Measurements from ENCODE around the gene FMNL2. TPM values are rescaled to one million over a fixed set of nuclear protein-coding genes. Genes with fewer than 3 reads are reported as not detected.

Gene FMNL2
- total and polyA plus RNA-seq, 2 of the 4 experiments (the other 2 are of a cell fraction) = 10.9 to 11.4 TPM

DNA sequence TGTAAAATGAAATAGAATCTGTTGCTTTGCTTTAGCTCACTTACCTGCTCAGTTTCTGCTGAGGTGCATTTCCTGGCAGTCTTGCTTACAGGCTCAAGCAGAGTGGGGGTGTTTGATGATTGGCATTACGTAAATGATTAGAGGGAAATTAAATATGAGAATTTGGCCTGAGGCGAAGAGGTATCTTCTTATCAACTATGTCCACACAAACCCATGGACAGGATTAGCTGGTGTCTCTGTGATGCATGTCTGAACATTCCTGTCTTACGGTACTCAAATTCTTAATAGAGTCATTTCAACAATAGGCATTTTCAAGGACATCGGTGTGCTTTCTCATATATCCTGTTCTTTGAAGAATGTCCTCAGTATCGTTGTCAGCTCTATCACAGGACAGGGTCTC, 280.2 kb downstream of the FMNL2 start:
- DNase-seq = no peak

More for the DNA sequence above, 280.2 kb downstream of the FMNL2 start:
- ATAC-seq (ENCODE audit: low read depth) = no peak
- H3K4me2 ChIP-seq (ENCODE audit: low read depth, low read length) = no peak overlapping the region
- no peaks in the 10 kb centered on the region for H4K20me1 ChIP-seq (ENCODE audit: insufficient read depth, low read length)
- no peak overlapping the region for H2AK5ac ChIP-seq (ENCODE audit: low read depth, low read length)
- H3K18ac ChIP-seq (ENCODE audit: low read depth, low read length) = no peak overlapping the region
- intact Hi-C loops (cut with micrococcal nuclease) = no loop called here
- H3K9me1 ChIP-seq (ENCODE audit: insufficient read depth, low read length) = peaks cover 3% of the 10 kb centered on the region; the same call in 1 of the 2 replicates
- dilution Hi-C loops (cut with HindIII; ENCODE audit: low sequenced_read_pairs, unreplicated experiment) = no loop called here
- peaks cover 5% of the 10 kb centered on the region for H3K4me1 ChIP-seq (ENCODE audit: control insufficient read depth, insufficient read depth, low read length)
- TF ChIP-seq, protein P1, sequence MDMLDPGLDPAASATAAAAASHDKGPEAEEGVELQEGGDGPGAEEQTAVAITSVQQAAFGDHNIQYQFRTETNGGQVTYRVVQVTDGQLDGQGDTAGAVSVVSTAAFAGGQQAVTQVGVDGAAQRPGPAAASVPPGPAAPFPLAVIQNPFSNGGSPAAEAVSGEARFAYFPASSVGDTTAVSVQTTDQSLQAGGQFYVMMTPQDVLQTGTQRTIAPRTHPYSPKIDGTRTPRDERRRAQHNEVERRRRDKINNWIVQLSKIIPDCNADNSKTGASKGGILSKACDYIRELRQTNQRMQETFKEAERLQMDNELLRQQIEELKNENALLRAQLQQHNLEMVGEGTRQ (IDR thresholded peaks at IDR 0.05; ENCODE audit: low read depth, low read length) = no peak
- TF ChIP-seq, protein P2, sequence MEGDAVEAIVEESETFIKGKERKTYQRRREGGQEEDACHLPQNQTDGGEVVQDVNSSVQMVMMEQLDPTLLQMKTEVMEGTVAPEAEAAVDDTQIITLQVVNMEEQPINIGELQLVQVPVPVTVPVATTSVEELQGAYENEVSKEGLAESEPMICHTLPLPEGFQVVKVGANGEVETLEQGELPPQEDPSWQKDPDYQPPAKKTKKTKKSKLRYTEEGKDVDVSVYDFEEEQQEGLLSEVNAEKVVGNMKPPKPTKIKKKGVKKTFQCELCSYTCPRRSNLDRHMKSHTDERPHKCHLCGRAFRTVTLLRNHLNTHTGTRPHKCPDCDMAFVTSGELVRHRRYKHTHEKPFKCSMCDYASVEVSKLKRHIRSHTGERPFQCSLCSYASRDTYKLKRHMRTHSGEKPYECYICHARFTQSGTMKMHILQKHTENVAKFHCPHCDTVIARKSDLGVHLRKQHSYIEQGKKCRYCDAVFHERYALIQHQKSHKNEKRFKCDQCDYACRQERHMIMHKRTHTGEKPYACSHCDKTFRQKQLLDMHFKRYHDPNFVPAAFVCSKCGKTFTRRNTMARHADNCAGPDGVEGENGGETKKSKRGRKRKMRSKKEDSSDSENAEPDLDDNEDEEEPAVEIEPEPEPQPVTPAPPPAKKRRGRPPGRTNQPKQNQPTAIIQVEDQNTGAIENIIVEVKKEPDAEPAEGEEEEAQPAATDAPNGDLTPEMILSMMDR (conservative IDR thresholded peaks at IDR 0.05; ENCODE audit: low read depth, low read length) = no peak
- no peak for TF ChIP-seq MXI1 (IDR thresholded peaks at IDR 0.05; ENCODE audit: borderline replicate concordance, low read depth, low read length)
- TF ChIP-seq FOS (IDR thresholded peaks at IDR 0.05; ENCODE audit: low read depth, low read length) = no peak
- no peak for TF ChIP-seq RFX5 (IDR thresholded peaks at IDR 0.05; ENCODE audit: low read depth, low read length)
- no peak for TF ChIP-seq RAD21 (IDR thresholded peaks at IDR 0.05; ENCODE audit: low read length)
- TF ChIP-seq SMC3 (IDR thresholded peaks at IDR 0.05; ENCODE audit: low read depth, low read length) = no peak
- no peak for TF ChIP-seq CHD1 (IDR thresholded peaks at IDR 0.05; ENCODE audit: low read depth, low read length)
- no peak for TF ChIP-seq NFE2L2 (IDR thresholded peaks at IDR 0.05; ENCODE audit: low read depth, low read length)
- no peak for TF ChIP-seq CEBPB (IDR thresholded peaks at IDR 0.05; ENCODE audit: low read depth, low read length)
- no peaks in the 10 kb centered on the region for H3K27me3 ChIP-seq (ENCODE audit: control insufficient read depth, insufficient read depth, low read length)
- no peak overlapping the region for H3K56ac ChIP-seq (ENCODE audit: extremely low read depth, insufficient read depth, low read length)
- no peaks in the 10 kb centered on the region for H3K79me1 ChIP-seq (ENCODE audit: low read depth in 1 of 2, low read length in 2 of 2)
- no peak overlapping the region for H2BK20ac ChIP-seq (ENCODE audit: low read depth, low read length)
- no peak overlapping the region for H2BK5ac ChIP-seq (ENCODE audit: low read depth, low read length, poor library complexity, severe bottlenecking)
- no peak overlapping the region for H3K4ac ChIP-seq (ENCODE audit: low read depth, low read length)
- no peak overlapping the region for H4K8ac ChIP-seq (ENCODE audit: low read depth in 2 of 2, low read length in 2 of 2)
- H4K91ac ChIP-seq (ENCODE audit: insufficient read depth, low read depth, low read length) = no peak overlapping the region
- WGBS, 2 experiments (ENCODE audit: extremely low coverage in 2 of 2, insufficient read length in 1 of 2) = no CpG with 5 or more reads among the region's 5 CpGs
- H3K36me3 ChIP-seq (ENCODE audit: control insufficient read depth, insufficient read depth, low read length) = peaks cover 13% of the 10 kb centered on the region
- no peak overlapping the region for H2BK120ac ChIP-seq (ENCODE audit: low read depth, low read length)
- H3K27ac ChIP-seq (ENCODE audit: insufficient read depth, low read length) = no peak overlapping the region
- ChIA-PET CTCF (no interaction called here), POLR2A (ENCODE audit: unreplicated experiment) (interaction anchor here (0.5 kb wide), 1 partner anchor 9 kb away, joined by 11 read pairs; no protein-coding TSS in a partner anchor)
- in situ Hi-C loops (cut with MboI; ENCODE audit: low sequenced_read_pairs) = no loop called here
- no peak overlapping the region for H2AFZ ChIP-seq (replicated peaks; ENCODE audit: low read length, poor library complexity)
- H3K4me3 ChIP-seq (ENCODE audit: insufficient read depth, low read depth, low read length) = no peak overlapping the region
- no peak overlapping the region for H2AK9ac ChIP-seq (replicated peaks; ENCODE audit: low read depth, low read length, poor library complexity)
- no peak overlapping the region for H3K9ac ChIP-seq (ENCODE audit: low read depth, low read length)
- no peak overlapping the region for H3K14ac ChIP-seq (replicated peaks; ENCODE audit: low read depth, low read length)
- no peaks in the 10 kb centered on the region for H3K9me3 ChIP-seq (ENCODE audit: control insufficient read depth, insufficient read depth, low read length)
- H2BK15ac ChIP-seq (ENCODE audit: low read depth, low read length) = no peak overlapping the region
- H4K5ac ChIP-seq (ENCODE audit: low read depth, low read length) = no peak overlapping the region
- H3K23ac ChIP-seq (ENCODE audit: low read depth, low read length) = no peak overlapping the region
- no TSS peak for BruUV-seq (replicated peaks)

All from IMR-90 (cell line).